ENCODE measurements around the gene FDX2. TPM values are rescaled to one million over a fixed set of nuclear protein-coding genes. Genes with fewer than 3 reads are reported as not detected.
"Not testable (repeated sequence)": the region's sequence is repeated elsewhere in the genome, so short reads cannot be mapped to it uniquely, and the experiment has no call there.

Gene FDX2
- total RNA-seq, 1 experiment from 2014 or later: 18.9 TPM

DNA sequence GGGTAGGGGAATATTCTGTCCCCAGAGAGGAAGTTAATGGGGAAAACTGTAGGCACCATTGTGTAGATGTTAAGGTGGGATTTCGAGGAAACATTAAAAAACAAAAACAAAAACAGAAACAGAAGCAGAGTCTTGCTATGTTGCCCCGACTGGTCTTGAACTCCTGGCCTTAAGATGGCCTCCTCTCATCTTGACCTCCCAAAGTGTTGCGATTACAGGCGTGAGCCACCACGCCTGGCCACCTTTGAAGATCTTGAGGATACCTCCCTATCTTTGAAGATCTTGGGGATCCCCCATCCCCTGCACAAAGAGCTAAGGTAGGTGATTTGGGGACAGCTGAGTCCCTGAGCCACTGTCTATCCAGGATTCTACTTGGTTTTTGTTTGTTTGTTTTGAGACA is 24.2 kb upstream of the FDX2 start:
- Mint-ChIP-seq H3K4me3 (ENCODE audit: low read depth, unreplicated experiment) (no peak overlapping the region), H3K27ac (ENCODE audit: unreplicated experiment) (no peak overlapping the region), H3K9me3 (ENCODE audit: low read depth, unreplicated experiment) (no peaks in the 10 kb centered on the region), H3K36me3 (ENCODE audit: insufficient read depth, unreplicated experiment) (peaks cover 6% of the 10 kb centered on the region), H3K27me3 (ENCODE audit: unreplicated experiment) (no peaks in the 10 kb centered on the region), H3K4me1 (ENCODE audit: low read depth, unreplicated experiment) (no peaks in the 10 kb centered on the region)
- TF ChIP-seq, protein P1, sequence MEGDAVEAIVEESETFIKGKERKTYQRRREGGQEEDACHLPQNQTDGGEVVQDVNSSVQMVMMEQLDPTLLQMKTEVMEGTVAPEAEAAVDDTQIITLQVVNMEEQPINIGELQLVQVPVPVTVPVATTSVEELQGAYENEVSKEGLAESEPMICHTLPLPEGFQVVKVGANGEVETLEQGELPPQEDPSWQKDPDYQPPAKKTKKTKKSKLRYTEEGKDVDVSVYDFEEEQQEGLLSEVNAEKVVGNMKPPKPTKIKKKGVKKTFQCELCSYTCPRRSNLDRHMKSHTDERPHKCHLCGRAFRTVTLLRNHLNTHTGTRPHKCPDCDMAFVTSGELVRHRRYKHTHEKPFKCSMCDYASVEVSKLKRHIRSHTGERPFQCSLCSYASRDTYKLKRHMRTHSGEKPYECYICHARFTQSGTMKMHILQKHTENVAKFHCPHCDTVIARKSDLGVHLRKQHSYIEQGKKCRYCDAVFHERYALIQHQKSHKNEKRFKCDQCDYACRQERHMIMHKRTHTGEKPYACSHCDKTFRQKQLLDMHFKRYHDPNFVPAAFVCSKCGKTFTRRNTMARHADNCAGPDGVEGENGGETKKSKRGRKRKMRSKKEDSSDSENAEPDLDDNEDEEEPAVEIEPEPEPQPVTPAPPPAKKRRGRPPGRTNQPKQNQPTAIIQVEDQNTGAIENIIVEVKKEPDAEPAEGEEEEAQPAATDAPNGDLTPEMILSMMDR (IDR thresholded peaks at IDR 0.05; ENCODE audit: unreplicated experiment): no peak
- BruUV-seq (replicated peaks): no TSS peak
- CTCF ChIA-PET: interaction anchor here (0.6 kb wide), 1 partner anchor 64 kb away, joined by 3 read pairs; no protein-coding TSS in a partner anchor
- intact Hi-C loops (cut with micrococcal nuclease; ENCODE audit: unreplicated experiment): no loop called here
- DNase-seq: no peak

DNA sequence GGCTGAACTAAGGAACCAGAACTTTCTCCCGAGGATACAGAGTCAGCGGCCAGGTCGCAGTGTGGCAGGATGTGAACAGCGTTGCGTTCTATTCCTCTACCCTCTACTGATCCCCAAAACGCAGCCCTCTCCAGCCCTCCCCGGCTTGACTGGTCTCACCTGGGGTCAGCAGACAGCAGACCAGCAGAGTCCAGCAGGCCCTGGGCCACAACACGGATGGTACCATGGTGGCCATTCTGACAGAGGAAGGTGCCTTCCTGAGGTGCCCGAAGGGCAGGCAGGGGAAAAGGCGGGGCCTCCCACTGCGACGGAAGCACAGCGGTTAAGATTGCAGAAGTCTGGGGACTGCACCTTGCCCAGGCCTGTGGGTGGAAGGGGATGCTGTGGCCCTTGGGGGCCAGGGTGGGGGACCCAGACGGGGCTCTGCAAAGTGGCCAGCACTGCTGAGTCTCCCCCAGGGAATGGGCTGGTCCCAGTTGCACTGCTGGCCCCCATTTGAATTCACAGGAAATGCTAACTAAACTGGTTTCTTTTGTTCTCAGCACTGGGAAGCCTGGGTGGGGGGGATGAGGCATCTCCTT is 23.7 kb upstream of the FDX2 start, which contains the start of gene ICAM3:
Gene ICAM3, minus strand, starts transcription at position 245 of the 581 bp plus-strand sequence. Its CDS starts 10 bp downstream, at position 235.
- H3K27ac Mint-ChIP-seq (ENCODE audit: unreplicated experiment): no peak within 1 kb of the TSS
- no peaks in the 10 kb centered on the region for H3K27me3 Mint-ChIP-seq (ENCODE audit: unreplicated experiment)
- BruUV-seq (replicated peaks): no TSS peak
- no peak within 1 kb of the TSS for H3K4me3 Mint-ChIP-seq (ENCODE audit: low read depth, unreplicated experiment)
- peaks cover 11% of the 10 kb centered on the region for H3K36me3 Mint-ChIP-seq (ENCODE audit: insufficient read depth, unreplicated experiment)
- H3K9me3 Mint-ChIP-seq (ENCODE audit: low read depth, unreplicated experiment): no peaks in the 10 kb centered on the region
- CTCF ChIA-PET: interaction anchor here (0.6 kb wide), 1 partner anchor 64 kb away, joined by 3 read pairs; no protein-coding TSS in a partner anchor
- TF ChIP-seq, protein P1 (IDR thresholded peaks at IDR 0.05; ENCODE audit: unreplicated experiment): no peak
- no peak for DNase-seq
- intact Hi-C loops (cut with micrococcal nuclease; ENCODE audit: unreplicated experiment): no loop called here
- H3K4me1 Mint-ChIP-seq (ENCODE audit: low read depth, unreplicated experiment): no peaks in the 10 kb centered on the region

DNA sequence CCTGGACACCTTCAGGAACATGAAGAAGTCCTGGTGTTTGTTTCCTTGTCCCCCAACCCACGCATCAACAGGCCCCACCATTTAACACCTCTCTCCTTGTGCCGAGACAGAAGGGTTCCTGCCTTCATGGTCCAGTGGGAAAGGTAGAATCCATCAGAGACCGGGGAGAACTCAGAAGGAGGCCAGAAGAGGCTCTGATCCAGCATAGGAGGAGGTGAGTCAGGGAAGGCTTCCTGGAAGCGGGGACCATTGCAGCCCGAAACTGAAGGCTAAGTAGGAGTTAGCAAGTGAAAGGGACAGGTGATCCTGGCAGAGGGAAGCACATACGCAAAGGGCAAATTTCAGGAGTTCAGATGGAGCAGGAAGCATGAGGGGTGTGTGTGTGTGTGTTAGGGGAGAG is 23.1 kb upstream of the FDX2 start:
- Mint-ChIP-seq H3K4me1 (ENCODE audit: low read depth, unreplicated experiment) (no peaks in the 10 kb centered on the region), H3K27ac (ENCODE audit: unreplicated experiment) (no peak overlapping the region), H3K4me3 (ENCODE audit: low read depth, unreplicated experiment) (no peak overlapping the region), H3K27me3 (ENCODE audit: unreplicated experiment) (no peaks in the 10 kb centered on the region), H3K36me3 (ENCODE audit: insufficient read depth, unreplicated experiment) (peaks cover 16% of the 10 kb centered on the region), H3K9me3 (ENCODE audit: low read depth, unreplicated experiment) (no peaks in the 10 kb centered on the region)
- intact Hi-C loops (cut with micrococcal nuclease; ENCODE audit: unreplicated experiment): no loop called here
- CTCF ChIA-PET: no interaction called here
- TF ChIP-seq, protein P1 (IDR thresholded peaks at IDR 0.05; ENCODE audit: unreplicated experiment): no peak
- no TSS peak for BruUV-seq (replicated peaks)
- no peak for DNase-seq

DNA sequence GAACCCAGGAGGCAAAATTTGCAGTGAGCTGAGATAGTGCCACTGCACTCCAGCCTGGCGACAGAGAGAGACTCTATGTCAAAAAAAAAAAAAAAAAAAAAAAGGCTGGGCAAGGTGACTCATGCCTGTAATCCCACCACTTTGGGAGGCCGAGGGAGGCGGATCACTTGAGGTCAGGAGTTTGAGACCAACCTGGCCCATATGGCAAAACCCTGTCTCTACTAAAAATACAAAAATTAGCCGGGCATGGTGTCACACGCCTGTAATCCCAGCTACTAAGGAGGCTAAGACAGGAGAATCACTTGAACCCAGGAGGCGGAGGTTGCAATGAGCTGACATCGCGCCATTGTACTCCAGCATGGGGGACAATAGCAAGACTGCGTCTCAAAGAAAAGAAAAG is 20.9 kb upstream of the FDX2 start:
- H3K27me3 Mint-ChIP-seq (ENCODE audit: unreplicated experiment); DNase-seq; intact Hi-C loops (cut with micrococcal nuclease; ENCODE audit: unreplicated experiment); H3K27ac Mint-ChIP-seq (ENCODE audit: unreplicated experiment); H3K4me3 Mint-ChIP-seq (ENCODE audit: low read depth, unreplicated experiment); H3K9me3 Mint-ChIP-seq (ENCODE audit: low read depth, unreplicated experiment); BruUV-seq (replicated peaks); H3K4me1 Mint-ChIP-seq (ENCODE audit: low read depth, unreplicated experiment): not testable (repeated sequence)
- CTCF ChIA-PET: interaction anchor here (0.7 kb wide), 2 partner anchors 18 to 457 kb away, joined by 5 to 6 read pairs; no protein-coding TSS in a partner anchor
- H3K36me3 Mint-ChIP-seq (ENCODE audit: insufficient read depth, unreplicated experiment): peaks cover 33% of the 10 kb centered on the region

DNA sequence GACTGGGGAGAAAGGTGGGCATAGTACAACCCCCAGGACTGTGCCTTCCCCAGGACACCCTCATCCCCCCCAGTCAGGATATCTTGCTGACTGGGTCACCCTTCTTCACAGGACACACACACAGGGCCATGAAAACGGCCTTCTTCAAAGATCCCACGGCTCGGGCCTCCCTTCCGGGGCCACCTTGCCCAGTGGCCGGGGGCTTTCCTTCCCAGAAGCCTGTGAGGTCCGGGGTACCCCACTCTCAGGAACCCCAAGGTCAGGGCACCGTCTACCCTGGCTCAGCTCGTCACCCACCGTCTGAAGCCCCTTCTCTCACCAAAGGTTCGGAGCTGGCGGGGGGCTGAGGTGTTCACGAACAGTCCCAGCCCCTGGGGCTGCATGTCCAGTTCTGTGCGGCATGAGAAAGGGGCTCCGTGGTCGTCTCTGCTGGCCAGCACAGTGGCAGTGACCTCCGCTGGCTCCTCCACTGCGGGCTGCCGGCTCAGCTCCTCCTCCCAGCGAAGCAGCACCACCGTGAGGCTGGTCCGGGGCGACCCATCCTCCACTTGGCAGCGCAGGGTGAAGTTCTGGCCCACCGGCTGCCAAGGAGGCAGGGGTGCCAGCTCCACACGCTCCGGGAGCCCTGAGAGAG is 19.7 kb upstream of the FDX2 start:
- BruUV-seq (replicated peaks): no TSS peak
- peak overlapping the region; percentile 89 for H3K4me3 Mint-ChIP-seq (ENCODE audit: low read depth, unreplicated experiment)
- H3K36me3 Mint-ChIP-seq (ENCODE audit: insufficient read depth, unreplicated experiment): peaks cover 33% of the 10 kb centered on the region
- no peaks in the 10 kb centered on the region for H3K27me3 Mint-ChIP-seq (ENCODE audit: unreplicated experiment)
- H3K27ac Mint-ChIP-seq (ENCODE audit: unreplicated experiment): no peak overlapping the region
- no peak for DNase-seq
- CTCF ChIA-PET: no interaction called here
- H3K4me1 Mint-ChIP-seq (ENCODE audit: low read depth, unreplicated experiment): no peaks in the 10 kb centered on the region
- TF ChIP-seq, protein P1 (IDR thresholded peaks at IDR 0.05; ENCODE audit: unreplicated experiment): no peak
- intact Hi-C loops (cut with micrococcal nuclease; ENCODE audit: unreplicated experiment): no loop called here
- no peaks in the 10 kb centered on the region for H3K9me3 Mint-ChIP-seq (ENCODE audit: low read depth, unreplicated experiment)

All from Calu3 (cell line).